Loucy (cell line): Measurements from ENCODE around the gene GRB2.

Experiments
- H2AFZ ChIP-seq: fragments of 200-600 bp; sonication (generic); 2 replicates; pipeline ENCODE4 v1.6.0; 2016; ENCODE audit warnings: antibody characterized with exemption, mild to moderate bottlenecking, low read length, moderate library complexity
- H3F3A ChIP-seq: fragments of 200-600 bp; 2 replicates; pipeline ENCODE4 v1.6.0; 2016; ENCODE audit warnings: antibody characterized with exemption, low read depth, mild to moderate bottlenecking
- H3K27me3 ChIP-seq: fragments of 200-600 bp; sonication (generic); 2 replicates; pipeline ENCODE4 v1.6.1; 2014; ENCODE audit warnings: low read length, mild to moderate bottlenecking; ENCODE audit not compliant: insufficient read depth, poor library complexity, severe bottlenecking
- H3K36me3 ChIP-seq: fragments of 200-600 bp; sonication (generic); 2 replicates; pipeline ENCODE4 v1.6.1; 2016; ENCODE audit warnings: low read length; ENCODE audit not compliant: insufficient read depth
- H3K4me1 ChIP-seq: fragments of 200-600 bp; sonication (generic); 2 replicates; pipeline ENCODE4 v1.5.1; 2014; ENCODE audit warnings: low read length, mild to moderate bottlenecking; ENCODE audit not compliant: insufficient read depth, poor library complexity, severe bottlenecking
- H3K4me2 ChIP-seq: fragments of 200-600 bp; sonication (generic); 2 replicates; pipeline ENCODE4 v1.6.0; 2014; ENCODE audit warnings: antibody characterized with exemption, low read length, low read depth, mild to moderate bottlenecking; ENCODE audit not compliant: poor library complexity, severe bottlenecking
- H3K4me3 ChIP-seq: fragments of 200-600 bp; sonication (generic); 2 replicates; pipeline ENCODE4 v1.5.1; 2014; ENCODE audit warnings: low read length, mild to moderate bottlenecking, mixed read lengths; ENCODE audit not compliant: poor library complexity, severe bottlenecking
- H3K79me2 ChIP-seq: fragments of 200-600 bp; sonication (generic); 2 replicates; pipeline ENCODE4 v1.6.1; 2014; ENCODE audit warnings: low read length; ENCODE audit not compliant: insufficient read depth
- H3K9ac ChIP-seq: fragments of 200-600 bp; sonication (generic); 2 replicates; pipeline ENCODE4 v1.6.0; 2014; ENCODE audit warnings: mild to moderate bottlenecking, low read depth, low read length, moderate library complexity; ENCODE audit not compliant: poor library complexity, severe bottlenecking
- H3K9me2 ChIP-seq: fragments of 200-600 bp; sonication (generic); replicated peaks from 2 replicates; pipeline ENCODE4 v1.6.1; 2016; ENCODE audit warnings: low read depth, low read length, mixed read lengths
- H3K9me3 ChIP-seq: fragments of 200-600 bp; sonication (generic); 2 replicates; pipeline ENCODE4 v1.6.1; 2014; ENCODE audit warnings: mild to moderate bottlenecking, antibody characterized with exemption, low read length, low read depth; ENCODE audit not compliant: insufficient read depth
- H4K20me1 ChIP-seq: fragments of 200-600 bp; sonication (generic); 2 replicates; pipeline ENCODE4 v1.6.0; 2014; ENCODE audit warnings: antibody characterized with exemption, low read length, mild to moderate bottlenecking; ENCODE audit not compliant: insufficient read depth, poor library complexity, severe bottlenecking
- EZH2phosphoT487 ChIP-seq: fragments of 200-600 bp; IDR thresholded peaks from 2 replicates; pipeline ENCODE4 v1.6.1; 2018; ENCODE audit warnings: antibody characterized with exemption, mild to moderate bottlenecking, moderate library complexity, borderline replicate concordance
- TF ChIP-seq, protein P1 (sequence below): fragments of 200-600 bp; sonication (generic); conservative IDR thresholded peaks from 2 replicates; pipeline ENCODE4 v1.5.1; 2014; ENCODE audit warnings: mild to moderate bottlenecking, antibody characterized with exemption, low read length

Gene GRB2

GRCh38 chr17:75404731-75405364 lies 630 bp downstream of the GRB2 start:
- Histone ChIP-seq H3K4me3 (peak overlapping the region; percentile 92), H3K9me2 (no peaks in the 10 kb centered on the region), H3K36me3 (no peaks in the 10 kb centered on the region), H3F3A (peaks cover 5% of the 10 kb centered on the region; the same call in 1 of the 2 replicates), H3K27me3 (peaks cover 6% of the 10 kb centered on the region), H2AFZ (peak overlapping the region; percentile 67), H3K9me3 (no peaks in the 10 kb centered on the region), H4K20me1 (peaks cover 46% of the 10 kb centered on the region), H3K4me2 (peak overlapping the region; percentile 97), H3K79me2 (peaks cover 56% of the 10 kb centered on the region), H3K4me1 (peaks cover 37% of the 10 kb centered on the region), H3K9ac (peak overlapping the region; percentile 91)
- no peak for TF ChIP-seq EZH2phosphoT487
- TF ChIP-seq, protein P1, sequence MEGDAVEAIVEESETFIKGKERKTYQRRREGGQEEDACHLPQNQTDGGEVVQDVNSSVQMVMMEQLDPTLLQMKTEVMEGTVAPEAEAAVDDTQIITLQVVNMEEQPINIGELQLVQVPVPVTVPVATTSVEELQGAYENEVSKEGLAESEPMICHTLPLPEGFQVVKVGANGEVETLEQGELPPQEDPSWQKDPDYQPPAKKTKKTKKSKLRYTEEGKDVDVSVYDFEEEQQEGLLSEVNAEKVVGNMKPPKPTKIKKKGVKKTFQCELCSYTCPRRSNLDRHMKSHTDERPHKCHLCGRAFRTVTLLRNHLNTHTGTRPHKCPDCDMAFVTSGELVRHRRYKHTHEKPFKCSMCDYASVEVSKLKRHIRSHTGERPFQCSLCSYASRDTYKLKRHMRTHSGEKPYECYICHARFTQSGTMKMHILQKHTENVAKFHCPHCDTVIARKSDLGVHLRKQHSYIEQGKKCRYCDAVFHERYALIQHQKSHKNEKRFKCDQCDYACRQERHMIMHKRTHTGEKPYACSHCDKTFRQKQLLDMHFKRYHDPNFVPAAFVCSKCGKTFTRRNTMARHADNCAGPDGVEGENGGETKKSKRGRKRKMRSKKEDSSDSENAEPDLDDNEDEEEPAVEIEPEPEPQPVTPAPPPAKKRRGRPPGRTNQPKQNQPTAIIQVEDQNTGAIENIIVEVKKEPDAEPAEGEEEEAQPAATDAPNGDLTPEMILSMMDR, result no peak

GRCh38 chr17:75404223-75404730 lies 1.2 kb downstream of the GRB2 start:
- Histone ChIP-seq H3K4me3 (peak overlapping the region; percentile 92), H3K36me3 (no peaks in the 10 kb centered on the region), H2AFZ (no peak overlapping the region), H3K4me2 (peak overlapping the region; percentile 97), H3F3A (peaks cover 5% of the 10 kb centered on the region; the same call in 1 of the 2 replicates), H3K9me2 (no peaks in the 10 kb centered on the region), H3K4me1 (peaks cover 37% of the 10 kb centered on the region), H3K79me2 (peaks cover 62% of the 10 kb centered on the region), H3K27me3 (peaks cover 6% of the 10 kb centered on the region), H4K20me1 (peaks cover 49% of the 10 kb centered on the region), H3K9ac (peak overlapping the region; percentile 91), H3K9me3 (no peaks in the 10 kb centered on the region)
- TF ChIP-seq, protein P1, result peak; percentile 94
- TF ChIP-seq EZH2phosphoT487, result no peak

DNA sequence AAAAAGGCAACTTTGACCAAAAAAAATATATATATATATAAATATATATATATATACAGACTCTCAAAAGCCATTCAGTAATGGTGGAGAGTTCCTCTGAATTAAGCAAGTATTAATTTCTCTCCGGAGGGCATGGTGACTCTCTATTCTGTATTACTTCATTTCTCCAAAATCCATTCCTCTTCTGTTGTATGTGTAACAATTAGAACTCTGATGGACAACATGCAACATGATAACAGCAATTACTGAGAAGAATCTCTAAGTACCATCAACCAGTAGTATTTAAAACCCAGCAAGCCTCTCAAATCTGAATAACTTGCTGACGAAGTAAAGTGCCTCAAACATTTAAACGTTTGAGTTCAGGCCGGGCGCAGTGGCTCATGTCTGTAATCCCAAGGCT lies 2.3 kb downstream of the GRB2 start:
- H3K4me3 ChIP-seq, result peak overlapping the region; percentile 92
- no peak overlapping the region for H2AFZ ChIP-seq
- peaks cover 49% of the 10 kb centered on the region for H3K4me1 ChIP-seq
- H3K27me3 ChIP-seq, result peaks cover 6% of the 10 kb centered on the region
- no peaks in the 10 kb centered on the region for H3K9me3 ChIP-seq
- peaks cover 59% of the 10 kb centered on the region for H4K20me1 ChIP-seq
- TF ChIP-seq EZH2phosphoT487, result no peak
- TF ChIP-seq, protein P1, result no peak
- peaks cover 5% of the 10 kb centered on the region; the same call in 1 of the 2 replicates for H3F3A ChIP-seq
- H3K9ac ChIP-seq, result peak overlapping the region; percentile 91
- peaks cover 73% of the 10 kb centered on the region for H3K79me2 ChIP-seq
- H3K36me3 ChIP-seq, result no peaks in the 10 kb centered on the region
- peak overlapping the region; percentile 97 for H3K4me2 ChIP-seq
- H3K9me2 ChIP-seq, result no peaks in the 10 kb centered on the region
